ENCODE data around the gene USP7.
"Not testable (repeated sequence)": the region's sequence is repeated elsewhere in the genome, so short reads cannot be mapped to it uniquely, and the experiment has no call there.

Gene USP7

DNA sequence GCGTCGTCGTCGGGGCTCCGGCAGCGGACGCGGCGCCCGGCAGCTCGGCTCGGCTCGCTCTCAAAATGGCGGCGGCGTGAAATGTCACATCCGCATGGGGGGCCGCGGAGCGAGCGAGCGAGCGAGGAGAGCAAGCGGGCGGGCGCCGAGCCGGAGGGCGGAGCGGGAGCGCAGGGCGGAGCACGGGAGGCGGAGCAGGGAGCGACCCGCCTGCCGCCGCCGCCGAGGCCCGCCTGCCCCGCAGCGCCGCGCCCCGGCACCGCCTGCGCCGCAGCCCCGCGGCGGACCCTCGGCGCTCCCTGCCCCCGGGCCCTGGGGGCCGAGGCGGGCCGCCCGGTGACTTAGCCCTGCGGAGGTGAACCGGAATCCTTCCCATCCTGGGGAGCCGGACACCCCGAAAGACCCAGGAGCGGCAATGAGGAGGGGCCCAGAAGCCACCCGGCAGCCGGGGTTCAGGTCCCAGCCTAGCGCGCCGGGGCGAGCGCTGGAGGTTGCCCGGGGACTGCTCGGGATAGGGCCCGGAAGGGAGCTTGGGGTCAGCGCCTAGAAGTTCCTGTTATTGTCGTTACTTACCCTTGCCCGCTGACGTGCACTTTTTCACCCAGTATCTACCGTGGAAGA, at the start of gene USP7:
USP7 (minus strand) TSS at position 86 of the 621 bp plus-strand sequence. CDS start 621 bp downstream, outside the sequence.
- peak; percentile 37 for DNase-seq

DNA sequence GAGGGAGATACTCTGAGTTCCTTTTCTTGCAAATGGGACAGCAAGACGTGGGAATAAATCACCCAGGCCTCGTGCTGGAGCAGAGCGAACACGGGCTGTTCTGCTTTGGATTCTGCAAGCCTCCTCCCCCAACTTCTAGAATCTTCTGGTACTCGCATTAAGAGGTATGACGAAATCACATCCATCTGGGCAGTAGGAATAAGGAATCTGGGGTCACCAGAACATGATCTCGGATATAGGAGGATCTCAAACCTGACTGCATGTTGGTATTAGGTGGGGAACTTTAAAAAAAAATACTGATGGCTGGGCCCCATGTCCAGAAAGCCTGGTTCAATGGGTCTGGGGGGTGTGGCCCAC, 49.8 kb upstream of the USP7 start:
- DNase-seq = no peak

DNA sequence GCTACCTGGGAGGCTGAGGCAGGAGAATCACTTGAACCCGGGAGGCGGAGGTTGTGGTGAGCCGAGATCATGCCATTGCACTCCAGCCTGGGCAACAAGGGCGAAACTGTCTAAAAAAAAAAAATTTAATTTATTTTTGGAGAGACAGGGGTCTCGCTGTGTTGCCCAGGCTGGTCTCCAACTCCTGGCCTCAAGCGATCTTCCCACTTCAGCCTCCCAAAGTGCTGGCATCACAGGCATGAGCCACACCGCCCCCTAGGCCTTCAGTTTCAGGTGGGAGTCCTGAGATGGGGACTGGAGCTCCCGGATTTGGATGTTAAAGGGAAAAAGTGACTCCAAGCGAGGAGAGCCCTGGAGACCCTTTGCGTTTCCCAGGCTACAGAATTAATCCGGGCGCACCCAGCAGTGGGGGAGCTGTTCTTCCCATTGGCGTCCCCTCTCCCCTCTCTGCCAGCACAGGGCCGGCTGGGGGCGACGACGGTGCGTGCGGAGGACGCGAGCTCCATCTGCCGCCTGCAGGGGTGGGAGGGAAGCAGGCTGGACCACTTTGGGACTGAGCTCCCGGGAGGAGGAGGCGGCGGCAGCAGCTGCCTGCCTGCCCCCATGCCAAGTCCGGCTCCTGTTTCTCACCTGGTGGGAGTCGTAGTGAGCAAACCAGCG, 49.3 kb upstream of the USP7 start:
- DNase-seq = no peak

DNA sequence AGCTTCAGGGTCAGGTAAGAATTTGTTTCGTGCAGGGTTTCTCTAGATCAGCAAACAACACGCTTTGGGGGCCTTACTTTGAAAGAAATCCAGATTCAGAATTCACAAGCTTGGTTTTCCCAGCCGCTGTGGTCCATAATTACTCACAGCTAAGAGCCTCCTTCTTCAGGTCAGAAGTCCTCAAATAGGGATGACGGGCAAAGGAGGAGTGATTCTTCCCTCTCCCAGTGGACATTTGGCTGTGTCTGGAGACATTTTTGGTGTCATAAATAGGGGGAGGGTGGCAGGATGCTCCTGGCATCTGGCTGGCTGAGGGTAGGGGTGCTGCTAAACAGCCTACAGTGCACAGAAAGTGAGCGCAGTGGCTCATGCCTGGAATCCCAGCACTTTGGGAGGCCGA, 48.6 kb upstream of the USP7 start:
- DNase-seq = no peak

DNA sequence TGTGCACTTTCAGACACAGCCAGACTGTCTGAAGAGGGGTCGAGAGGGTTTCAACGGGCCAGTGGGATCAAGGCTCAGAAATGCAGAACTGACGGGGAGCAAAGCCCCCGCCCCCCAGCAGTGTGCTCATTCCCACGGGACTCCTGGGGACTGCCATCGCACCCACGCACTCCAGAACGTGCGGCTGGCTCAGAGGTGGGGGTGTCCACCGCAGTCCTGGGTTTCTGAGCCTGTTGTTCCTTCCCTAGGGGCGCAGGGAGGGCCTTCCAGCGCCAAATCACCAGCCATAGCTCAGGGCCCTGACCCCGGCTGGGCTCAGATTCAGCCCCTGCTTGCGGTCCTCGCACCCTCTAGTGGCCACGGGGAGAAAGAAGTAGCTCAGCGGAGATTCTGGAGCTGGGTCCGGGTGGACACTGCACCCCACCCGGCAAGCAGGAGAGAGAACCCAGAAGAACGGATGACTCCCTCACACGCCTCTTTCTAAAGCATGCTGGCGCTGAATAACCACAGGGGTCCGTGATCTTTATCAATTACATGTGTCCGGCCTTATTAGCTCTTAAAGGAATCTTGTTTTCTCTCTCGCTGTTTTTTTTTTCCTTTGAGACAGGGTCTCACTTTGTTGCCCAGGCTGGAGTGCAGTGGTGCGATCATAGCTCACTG, 45.0 kb upstream of the USP7 start:
- DNase-seq = no peak

DNA sequence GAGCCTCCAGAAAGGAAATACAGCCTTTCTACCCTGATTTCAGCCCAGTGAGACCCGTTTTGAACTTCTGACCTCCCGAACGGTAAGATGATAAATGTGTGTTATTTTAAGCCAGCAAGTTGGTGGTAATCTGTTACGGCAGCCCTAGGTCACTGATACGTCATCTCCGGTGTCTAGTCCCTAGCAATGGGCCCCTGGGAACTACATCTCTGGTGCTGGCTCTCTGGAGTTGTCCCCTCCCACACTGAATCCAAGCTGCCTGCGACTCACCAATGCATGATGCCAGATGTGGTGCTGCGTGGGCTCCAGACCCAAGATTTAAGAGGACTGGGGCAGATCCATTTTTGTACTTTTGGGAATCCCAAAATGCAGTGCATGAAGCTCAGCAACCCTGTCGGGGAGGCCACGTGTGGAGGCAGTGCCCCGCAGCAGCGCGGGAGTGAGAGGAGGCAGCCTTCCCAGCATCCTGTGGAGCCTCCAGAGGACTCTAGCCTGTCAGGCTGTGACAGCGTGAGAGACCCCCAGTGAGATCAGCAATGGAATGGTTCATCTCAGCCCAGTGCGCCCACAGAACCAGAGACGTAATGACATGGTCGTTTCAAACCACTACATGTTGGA, 43.6 kb upstream of the USP7 start:
- no peak for DNase-seq

DNA sequence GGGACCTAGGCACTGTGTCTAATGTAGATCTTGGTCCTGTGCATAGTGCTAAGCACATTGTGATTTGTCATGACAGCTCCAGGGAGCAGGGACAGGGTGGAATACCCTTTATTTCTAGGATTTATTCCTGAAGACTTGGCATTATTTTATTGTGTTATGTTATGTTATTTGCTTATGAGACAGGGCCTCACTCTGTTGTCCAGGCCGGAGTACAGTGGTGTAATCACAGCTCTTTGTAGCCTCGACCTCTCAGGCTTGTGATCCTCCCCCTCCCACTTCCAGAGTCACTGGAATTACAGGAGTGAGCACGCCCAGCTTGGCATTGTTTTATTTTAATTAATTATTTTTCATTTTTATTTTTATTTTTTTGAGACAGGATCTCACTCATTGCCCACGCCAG, 40.5 kb upstream of the USP7 start:
- DNase-seq = no peak

DNA sequence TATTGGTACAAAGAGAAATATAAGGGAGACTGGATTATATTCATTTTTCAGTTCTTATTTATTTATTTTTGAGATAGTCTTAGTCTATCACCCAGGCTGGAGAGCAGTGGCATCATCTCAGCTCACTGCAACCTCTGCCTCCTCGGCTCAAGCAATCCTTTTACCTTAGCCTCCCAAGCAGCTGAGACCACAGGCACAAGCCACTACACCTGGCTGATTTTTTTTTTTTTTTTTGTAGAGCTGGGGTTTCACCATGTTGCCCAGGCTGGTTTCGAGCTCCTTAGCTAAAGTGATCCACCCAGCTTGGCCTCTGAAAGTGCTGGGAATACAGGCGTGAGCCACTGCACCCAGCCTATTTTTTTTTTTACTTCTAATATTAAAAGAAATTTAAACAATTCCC, 40.1 kb upstream of the USP7 start:
- no peak for DNase-seq

DNA sequence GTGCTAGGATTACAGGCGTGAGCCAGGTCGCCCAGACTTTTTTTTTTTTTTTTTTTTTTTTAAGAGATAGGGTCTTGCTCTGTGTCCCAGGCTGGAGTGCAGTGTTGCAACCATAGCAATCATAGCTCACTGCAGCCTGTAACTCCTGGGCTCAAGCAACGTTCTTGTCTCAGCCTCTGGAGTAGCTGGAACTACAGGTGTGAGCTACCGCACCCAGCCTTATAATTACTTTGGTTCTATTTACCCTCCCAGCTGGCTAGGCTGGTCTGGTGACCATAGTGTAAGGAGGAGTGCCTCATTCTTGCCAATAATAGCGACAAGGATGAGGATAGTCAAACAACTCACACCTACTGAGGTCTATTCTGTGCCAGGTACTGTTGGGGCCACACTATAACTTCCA, 39.6 kb upstream of the USP7 start:
- DNase-seq = no peak

DNA sequence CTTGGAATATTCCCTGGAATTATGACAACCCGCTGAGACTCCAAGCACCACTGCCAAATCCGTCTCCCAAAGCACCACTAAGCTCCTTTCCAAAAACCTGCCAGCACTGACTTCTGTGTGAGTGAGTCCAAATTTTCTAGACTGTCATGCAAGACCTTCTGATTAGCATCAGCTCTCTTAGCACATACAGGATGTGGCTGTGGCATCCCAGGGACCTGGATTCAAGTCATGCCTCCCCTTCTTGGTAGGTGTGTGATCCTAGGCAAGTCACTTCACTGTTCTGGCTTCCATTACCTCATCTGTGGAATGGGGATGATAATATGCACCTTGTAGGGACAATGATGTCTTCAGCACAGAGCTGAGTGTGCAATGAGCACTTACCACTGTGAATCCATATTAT, 38.3 kb upstream of the USP7 start:
- DNase-seq = no peak

DNA sequence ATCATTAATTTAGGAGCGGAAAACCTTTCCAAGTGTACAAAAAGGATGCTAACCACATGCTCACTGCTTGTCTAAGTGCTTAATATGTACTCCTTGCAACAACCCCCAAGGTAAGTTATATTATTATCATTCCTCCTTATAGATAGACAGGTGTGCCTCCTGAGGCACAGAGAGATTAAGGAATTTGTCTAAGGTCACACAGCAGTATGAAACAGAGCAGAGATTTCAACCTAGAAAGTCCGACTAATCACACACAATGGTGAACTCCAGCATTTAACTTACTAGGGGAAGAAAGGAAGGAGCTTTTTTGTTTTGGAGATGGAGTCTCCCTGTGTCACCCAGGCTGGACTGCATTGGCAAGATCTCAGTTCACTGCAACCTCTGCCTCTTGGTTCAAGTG, 37.0 kb upstream of the USP7 start:
- DNase-seq = no peak

DNA sequence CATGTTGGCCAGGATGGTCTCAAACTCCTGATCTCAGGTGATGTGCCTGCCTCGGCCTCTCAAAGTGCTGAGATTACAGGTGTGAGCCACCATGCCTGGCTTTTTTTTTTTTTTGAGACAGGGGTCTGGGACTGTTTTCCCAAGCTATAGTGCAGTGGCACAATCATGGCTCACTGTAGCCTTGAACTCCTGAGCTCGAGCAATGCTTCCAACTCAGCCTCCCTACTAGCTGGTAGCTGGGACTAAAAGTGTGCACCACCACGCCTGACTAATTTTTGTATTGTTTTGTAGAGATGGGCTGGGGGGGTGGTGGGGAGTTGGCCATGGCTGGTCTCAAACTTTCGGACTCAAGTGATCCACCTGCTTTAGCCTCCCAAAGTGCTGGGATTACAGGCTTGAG, 36.1 kb upstream of the USP7 start:
- no peak for DNase-seq

DNA sequence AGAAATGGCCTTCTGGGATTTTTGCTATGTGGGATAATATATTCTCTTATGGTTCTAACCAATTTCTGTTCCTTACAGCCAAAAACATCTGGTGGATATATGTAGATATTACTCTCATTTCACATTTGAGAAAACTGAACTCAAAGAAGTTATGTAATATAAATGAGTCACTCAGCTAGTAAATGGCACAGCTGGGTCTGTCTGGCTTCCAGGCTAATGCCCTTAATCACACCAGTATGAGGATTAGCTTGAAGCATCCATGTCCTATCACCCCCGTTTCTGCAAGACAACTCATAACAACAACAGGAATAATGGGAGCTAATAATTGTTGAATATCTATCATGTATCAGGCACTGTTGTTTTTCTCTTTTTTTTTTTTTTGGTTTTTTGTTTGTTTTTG, 34.4 kb upstream of the USP7 start:
- no peak for DNase-seq

DNA sequence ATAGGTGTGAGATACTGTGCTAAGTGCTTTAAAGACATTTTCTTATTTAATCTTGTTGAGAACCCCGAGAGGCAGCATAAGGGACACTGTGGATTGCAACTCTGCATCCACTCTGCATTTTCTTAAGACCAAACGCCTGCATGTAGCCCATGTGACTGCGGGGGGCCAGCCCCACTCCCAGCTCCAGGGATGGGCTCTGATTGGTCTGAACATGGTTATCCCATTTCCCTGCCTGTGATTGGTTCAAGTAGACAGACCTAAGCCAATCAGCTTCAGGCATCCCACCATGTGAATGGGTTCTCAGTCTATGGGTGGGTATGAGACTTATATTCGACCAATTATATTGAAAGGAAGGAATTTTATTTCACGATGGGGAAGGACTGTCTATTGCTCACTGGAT, 33.2 kb upstream of the USP7 start:
- DNase-seq = no peak

DNA sequence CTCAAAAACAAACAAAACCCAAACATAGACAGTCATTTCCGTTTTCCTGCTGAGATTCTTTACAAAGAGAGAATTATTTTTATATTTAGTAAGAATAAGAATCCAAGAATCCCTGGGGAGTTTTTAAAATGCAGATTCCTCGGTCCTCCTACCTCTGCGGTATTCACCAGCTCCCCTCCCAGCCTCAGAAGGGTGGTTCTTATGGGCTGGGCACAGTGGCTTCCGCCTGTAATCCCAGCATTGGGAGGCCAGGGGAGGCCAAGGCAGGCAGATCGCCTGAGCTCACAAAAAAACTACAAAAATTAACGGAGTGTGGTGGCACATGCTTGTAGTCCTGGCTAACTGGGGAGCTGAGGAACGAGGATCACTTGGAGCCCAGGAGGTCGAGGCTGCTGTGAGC, 26.7 kb upstream of the USP7 start:
- no peak for DNase-seq

DNA sequence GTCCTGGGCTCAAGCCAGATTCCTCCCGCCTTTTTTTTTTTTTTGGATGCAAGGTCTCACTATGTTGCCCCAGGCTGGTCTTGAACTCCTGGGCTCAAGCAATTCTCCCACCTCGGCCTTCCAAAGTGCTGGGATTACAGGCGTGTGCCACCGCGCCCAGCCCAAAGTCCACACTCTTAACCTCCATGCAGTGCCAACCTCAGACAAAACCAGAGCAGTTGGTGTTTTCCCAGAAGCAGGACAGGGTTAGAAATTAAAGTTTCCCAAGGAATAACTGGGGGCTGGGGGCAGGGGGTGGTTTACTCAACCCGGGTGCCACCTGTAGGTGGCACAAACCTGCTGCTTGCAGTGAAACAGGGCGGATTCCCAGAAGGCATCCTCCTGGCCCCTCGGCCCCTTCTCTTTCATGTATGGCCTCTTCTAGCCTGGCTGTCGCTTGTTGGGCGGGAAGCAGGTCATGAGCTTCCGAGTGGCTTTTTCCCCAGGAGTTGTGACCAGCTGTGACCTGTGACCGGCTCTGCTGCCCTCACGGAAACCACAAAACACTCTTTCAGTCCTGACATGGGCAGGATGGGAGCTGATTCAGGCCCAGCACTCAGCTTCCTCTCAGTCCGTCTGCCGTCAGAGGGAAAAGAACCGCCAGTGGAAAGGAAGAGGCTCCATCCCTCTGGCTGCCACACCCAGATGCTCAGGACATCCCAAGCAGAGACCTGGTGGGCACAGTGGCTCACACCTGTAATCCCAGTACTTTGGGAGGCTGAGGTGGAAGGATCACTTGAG, 25.6 kb upstream of the USP7 start:
- no peak for DNase-seq

DNA sequence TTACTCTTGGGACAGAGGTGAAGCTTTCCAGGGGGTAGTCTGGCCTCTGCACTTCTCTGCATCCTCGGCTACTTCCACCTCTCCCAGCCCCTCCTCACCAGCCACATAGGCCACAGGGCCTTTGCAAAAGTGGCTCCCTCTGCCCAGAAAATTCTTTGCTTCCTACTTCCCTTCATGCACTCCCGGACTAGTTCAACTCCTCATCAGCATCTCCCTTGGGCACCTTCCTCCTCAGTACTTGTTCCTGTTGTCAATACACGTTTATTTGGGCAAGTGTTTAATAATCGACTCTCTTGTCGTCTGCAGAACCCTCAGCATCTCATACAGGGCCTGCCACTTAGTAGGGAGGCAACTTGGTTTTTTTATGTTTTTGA, 23.1 kb upstream of the USP7 start:
- DNase-seq = no peak

DNA sequence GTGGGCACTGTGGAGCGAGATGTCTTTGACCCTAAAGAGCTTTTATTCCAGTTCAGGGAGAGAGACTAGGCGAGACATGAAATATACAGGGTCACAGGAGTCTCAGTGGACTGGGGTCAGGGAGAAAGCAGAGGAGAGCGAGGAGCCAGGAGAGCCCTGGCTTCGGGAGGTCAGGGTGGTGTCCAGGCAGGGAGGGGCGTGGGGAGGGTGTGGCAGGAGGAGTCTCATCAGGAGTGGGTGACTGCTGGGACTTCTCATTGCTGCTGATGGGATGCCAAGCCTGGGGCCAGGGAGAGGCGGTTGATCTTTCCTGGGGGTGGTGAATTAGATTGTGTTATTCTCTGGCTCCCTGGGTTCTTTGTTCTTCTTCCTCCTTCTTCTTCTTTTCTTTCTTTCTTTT, 22.4 kb upstream of the USP7 start:
- DNase-seq = no peak

DNA sequence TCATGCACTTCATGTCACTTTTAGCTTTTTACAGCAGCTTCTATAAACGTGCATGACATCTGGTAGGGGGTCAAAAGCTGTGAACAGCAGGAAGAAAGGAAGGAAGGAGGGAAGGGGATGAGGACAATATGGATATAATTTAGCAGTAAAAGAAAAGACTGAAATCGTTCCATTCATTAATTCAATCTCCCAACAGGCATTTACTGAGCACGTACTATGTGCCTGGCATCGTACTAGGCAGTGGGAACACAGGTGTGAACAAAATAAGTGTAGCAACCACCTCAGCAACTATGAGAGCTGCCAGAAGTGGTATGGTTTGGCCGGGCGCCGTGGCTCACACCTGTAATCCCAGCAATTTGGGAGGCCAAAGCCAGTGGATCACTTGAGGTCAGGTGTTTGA, 19.1 kb upstream of the USP7 start:
- no peak for DNase-seq

DNA sequence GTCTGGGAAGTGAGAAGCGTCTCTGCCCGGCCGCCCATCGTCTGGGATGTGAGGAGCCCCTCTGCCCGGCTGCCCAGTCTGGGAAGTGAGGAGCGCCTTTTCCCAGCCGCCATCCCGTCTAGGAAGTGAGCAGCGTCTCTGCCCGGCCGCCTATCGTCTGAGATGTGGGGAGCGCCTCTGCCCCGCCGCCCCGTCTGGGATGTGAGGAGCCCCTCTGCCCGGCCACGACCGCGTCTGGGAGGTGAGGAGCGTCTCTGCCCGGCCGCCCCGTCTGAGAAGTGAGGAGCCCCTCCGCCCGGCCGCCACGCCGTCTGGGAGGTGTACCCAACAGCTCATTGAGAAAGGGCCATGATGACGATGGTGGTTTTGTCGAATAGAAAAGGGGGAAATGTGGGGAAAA, 18.2 kb upstream of the USP7 start:
- DNase-seq = not testable (repeated sequence)

DNA sequence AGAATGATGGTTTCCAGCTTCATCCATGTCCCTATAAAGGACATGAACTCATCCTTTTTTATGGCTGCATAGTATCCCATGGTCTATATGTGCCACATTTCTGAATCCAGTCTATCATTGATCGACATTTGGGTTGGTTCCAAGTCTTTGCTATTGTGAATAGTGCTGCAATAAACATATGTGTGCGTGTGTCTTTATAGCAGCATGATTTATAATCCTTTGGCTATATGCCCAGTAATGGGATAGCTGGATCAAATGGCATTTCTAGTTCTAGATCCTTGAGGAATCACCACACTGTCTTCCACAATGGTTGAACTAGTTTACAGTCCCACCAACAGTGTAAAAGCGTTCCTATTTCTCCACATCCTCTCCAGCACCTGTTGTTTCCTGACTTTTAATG, 12.5 kb upstream of the USP7 start:
- not testable (repeated sequence) for DNase-seq

DNA sequence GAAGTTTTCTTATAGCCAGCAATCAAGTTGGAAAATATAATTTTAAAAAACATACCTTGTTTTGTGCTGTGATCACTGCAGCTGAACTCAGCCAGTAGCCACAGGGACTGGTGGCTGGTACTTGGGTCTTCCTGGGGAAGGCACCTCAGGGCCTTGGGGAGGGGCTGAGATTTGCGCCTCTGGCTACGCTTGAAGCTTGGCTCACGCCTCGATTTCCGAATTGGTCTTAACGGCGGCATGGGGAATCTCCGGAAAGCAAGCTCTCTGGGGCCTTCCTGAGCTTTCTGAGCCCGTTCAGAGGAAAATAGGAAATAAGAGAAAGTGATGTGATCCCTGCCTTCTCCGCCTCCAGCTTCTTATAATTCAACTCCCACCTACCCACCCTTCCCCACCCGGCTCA, 11.3 kb upstream of the USP7 start:
- no peak for DNase-seq

DNA sequence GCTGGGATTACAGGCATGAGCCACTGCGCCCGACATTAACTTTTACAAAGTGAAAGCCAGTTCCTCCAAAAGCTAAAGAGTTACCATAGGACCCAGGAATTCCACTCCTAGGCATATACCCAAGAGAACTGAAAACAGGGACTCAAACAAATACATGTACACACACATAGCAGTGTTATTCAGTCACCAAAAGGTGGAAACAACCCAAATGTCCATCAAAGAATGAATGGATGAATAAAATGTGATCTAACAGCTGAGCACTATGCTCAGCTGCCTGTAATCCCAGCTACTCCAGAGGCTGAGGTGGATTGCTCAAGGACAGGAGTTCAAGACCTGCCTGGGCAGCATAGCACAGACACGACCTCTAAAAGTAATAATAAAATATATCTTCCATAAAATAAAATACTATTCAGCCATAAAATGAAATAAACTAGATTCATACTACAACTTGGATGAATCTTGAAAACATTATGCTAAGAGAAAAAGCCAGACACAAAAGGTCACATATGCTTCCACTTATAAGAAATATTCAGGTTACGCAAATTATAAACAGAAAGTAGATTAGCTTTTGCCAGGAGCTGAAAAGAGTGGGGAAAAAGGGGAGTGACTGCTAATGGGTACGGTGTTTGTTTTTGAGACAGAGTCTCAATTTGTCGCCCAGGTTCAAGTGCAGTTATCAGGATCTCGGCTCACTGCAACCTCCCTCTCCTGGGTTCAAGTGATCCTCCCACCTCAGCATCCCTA, 9.3 kb upstream of the USP7 start:
- DNase-seq = no peak
